Activated naive CD8-positive, alpha-beta T cell treated with anti-CD3 and anti-CD28 coated beads for 36 hours (primary cell): Measurements from ENCODE around the gene ATG9B. TPM values are rescaled to one million over a fixed set of nuclear protein-coding genes. Genes with fewer than 3 reads are reported as not detected.
"Not testable (repeated sequence)": the region's sequence is repeated elsewhere in the genome, so short reads cannot be mapped to it uniquely, and the experiment has no call there.

Experiments used
- DNase-seq: peaks from one replicate; pipeline ENCODE4 v3.0.0; 2021
- H3K27ac Mint-ChIP-seq: one replicate; pipeline ENCODE4 v1.8.0; 2022; ENCODE audit warnings: mild to moderate bottlenecking, moderate library complexity, mixed read lengths
- H3K27me3 Mint-ChIP-seq: one replicate; pipeline ENCODE4 v1.8.0; 2022; ENCODE audit warnings: mild to moderate bottlenecking, mixed read lengths
- H3K36me3 Mint-ChIP-seq: one replicate; pipeline ENCODE4 v1.8.0; 2021; ENCODE audit warnings: mild to moderate bottlenecking, mixed read lengths
- H3K4me1 Mint-ChIP-seq: one replicate; pipeline ENCODE4 v1.8.0; 2021; ENCODE audit warnings: mixed read lengths
- H3K4me3 Mint-ChIP-seq: one replicate; pipeline ENCODE4 v1.8.0; 2022; ENCODE audit warnings: mild to moderate bottlenecking, moderate library complexity, mixed read lengths
- H3K9me3 Mint-ChIP-seq: one replicate; pipeline ENCODE4 v1.8.0; 2022; ENCODE audit warnings: mixed read lengths
- total RNA-seq, 2 experiments: library from RNA; stranded (reverse); gene quantifications; one replicate each; pipeline ENCODE4 v1.2.3, GENCODE V29; 2021

The ATG9B gene
- total RNA-seq, 2 experiments from 2014 or later, result 12.3 TPM

DNA sequence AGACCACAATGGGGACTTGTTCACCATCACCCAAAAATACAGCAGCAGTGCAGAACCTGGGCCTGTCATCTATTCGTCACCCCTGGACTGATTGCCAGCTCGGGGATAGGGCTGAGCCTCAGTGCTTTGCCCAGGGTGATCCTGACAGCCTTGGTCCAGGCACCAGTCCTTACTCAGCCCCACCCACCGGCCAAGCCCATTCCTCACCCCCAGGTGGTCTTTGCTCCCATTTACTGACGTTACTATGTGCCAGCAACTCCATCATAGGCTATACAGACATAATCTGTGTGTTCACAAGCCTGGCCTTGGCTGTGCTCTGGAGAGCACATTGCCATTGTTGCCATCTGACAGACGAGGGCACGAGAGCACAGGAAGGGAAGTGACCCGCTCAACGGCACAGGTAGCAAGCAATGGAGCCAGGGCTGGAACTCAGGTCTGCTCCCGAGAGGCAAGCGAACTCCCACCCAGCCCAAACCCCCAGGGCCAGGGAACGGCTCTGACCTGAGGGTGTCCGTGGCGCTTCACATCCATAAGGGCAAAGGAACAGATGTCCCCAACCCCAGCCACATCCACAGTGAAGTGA lies 6.8 kb downstream of the ATG9B start:
- Mint-ChIP-seq H3K27me3 (peaks cover 11% of the 10 kb centered on the region), H3K4me3 (peak overlapping the region; percentile 73), H3K4me1 (peaks cover 50% of the 10 kb centered on the region), H3K9me3 (no peaks in the 10 kb centered on the region), H3K27ac (peak overlapping the region; percentile 82), H3K36me3 (peaks cover 13% of the 10 kb centered on the region)
- no peak for DNase-seq

DNA sequence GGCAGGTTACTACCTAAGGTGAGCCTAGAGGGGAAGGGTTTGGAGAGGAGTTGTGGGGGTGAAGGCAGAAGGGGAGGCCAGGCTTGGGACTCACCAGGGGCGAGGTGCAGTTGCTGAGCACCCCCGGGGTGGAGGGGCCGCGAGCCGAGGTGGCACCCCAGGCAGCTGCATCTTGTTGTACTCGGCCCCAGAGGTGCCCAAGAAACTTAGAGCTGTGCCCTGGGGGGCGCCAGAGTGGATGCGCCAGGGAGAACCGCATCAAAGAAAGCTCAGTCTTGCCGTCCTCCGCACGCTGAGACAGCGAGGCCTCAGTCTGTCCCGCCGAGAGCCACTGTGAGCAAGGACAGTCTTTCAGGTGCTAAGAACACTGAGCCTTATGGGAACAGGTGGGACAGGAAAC lies 7.4 kb downstream of the ATG9B start:
- no peak for DNase-seq
- Mint-ChIP-seq H3K27ac (peak overlapping the region; percentile 82), H3K36me3 (peaks cover 16% of the 10 kb centered on the region), H3K27me3 (peaks cover 11% of the 10 kb centered on the region), H3K4me1 (peaks cover 54% of the 10 kb centered on the region), H3K9me3 (no peaks in the 10 kb centered on the region), H3K4me3 (peak overlapping the region; percentile 73)

DNA sequence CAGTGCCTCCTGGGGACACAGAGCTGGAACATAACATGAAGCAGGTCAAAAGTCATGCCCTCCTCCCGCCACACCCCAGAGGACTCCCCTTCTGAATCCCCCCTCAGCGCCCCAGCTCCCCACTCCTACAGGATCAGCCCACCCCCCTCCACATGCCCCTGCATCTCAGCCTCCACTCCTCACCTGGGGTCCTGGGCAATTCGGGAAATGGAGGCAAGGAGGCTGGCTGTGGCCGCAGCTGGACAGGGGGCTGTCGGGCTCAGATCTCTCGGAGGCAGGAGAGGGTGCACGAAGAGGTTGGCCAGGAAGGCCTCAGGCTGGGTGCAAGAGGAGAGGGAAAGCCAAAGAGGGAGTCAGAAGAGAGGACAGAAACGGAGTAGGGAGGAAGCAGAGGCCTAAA lies 7.8 kb downstream of the ATG9B start:
- peaks cover 59% of the 10 kb centered on the region for H3K4me1 Mint-ChIP-seq
- H3K36me3 Mint-ChIP-seq, result peaks cover 16% of the 10 kb centered on the region
- H3K27ac Mint-ChIP-seq, result peak overlapping the region; percentile 4
- DNase-seq, result no peak
- peaks cover 11% of the 10 kb centered on the region for H3K27me3 Mint-ChIP-seq
- no peaks in the 10 kb centered on the region for H3K9me3 Mint-ChIP-seq
- peak overlapping the region; percentile 73 for H3K4me3 Mint-ChIP-seq

DNA sequence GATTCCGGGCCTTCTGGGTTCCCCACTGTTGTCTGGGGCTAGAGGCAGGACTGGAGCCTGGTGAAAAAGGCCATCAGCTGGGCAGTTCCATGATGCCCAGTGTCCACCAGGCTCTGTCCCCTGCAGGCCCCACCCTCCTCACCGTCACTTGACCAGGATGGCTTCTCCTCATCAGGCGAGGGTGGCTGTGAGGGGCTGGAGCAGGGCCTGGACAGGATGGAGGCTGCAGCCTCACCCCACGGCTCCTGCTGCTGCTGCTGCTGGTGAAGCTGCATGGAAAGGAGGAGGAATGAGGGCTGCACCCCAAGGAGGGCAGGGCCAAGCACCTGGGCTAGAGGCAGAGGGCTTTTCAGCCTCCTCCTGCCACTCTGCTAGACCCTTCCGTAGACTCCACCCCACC lies 8.3 kb downstream of the ATG9B start:
- Mint-ChIP-seq H3K27me3 (peaks cover 10% of the 10 kb centered on the region), H3K4me1 (peaks cover 63% of the 10 kb centered on the region), H3K4me3 (peak overlapping the region; percentile 73), H3K9me3 (no peaks in the 10 kb centered on the region), H3K27ac (no peak overlapping the region), H3K36me3 (peaks cover 16% of the 10 kb centered on the region)
- no peak for DNase-seq

- Mint-ChIP-seq H3K27ac (peak overlapping the region; percentile 95), H3K27me3 (peaks cover 3% of the 10 kb centered on the region), H3K4me1 (peaks cover 72% of the 10 kb centered on the region), H3K36me3 (peaks cover 16% of the 10 kb centered on the region), H3K4me3 (peak overlapping the region; percentile 39), H3K9me3 (no peaks in the 10 kb centered on the region)
- DNase-seq, result no peak
These were observed 9.3 kb downstream of the ATG9B start for GRCh38 chr7:151014950-151015349.

- DNase-seq, result peak; percentile 90
- H3K27ac Mint-ChIP-seq, result peak overlapping the region; percentile 95
- H3K4me1 Mint-ChIP-seq, result peaks cover 69% of the 10 kb centered on the region
- peaks cover 3% of the 10 kb centered on the region for H3K27me3 Mint-ChIP-seq
- peaks cover 16% of the 10 kb centered on the region for H3K36me3 Mint-ChIP-seq
- peak overlapping the region; percentile 84 for H3K4me3 Mint-ChIP-seq
- no peaks in the 10 kb centered on the region for H3K9me3 Mint-ChIP-seq
These were observed 10.4 kb downstream of the ATG9B start for GRCh38 chr7:151013733-151014497.

GRCh38 chr7:151013356-151013732 lies 10.9 kb downstream of the ATG9B start:
- no peak for DNase-seq
- H3K27ac Mint-ChIP-seq, result peak overlapping the region; percentile 95
- H3K27me3 Mint-ChIP-seq, result peaks cover 2% of the 10 kb centered on the region
- peak overlapping the region; percentile 84 for H3K4me3 Mint-ChIP-seq
- H3K36me3 Mint-ChIP-seq, result peaks cover 16% of the 10 kb centered on the region
- H3K9me3 Mint-ChIP-seq, result no peaks in the 10 kb centered on the region
- H3K4me1 Mint-ChIP-seq, result peaks cover 70% of the 10 kb centered on the region

DNA sequence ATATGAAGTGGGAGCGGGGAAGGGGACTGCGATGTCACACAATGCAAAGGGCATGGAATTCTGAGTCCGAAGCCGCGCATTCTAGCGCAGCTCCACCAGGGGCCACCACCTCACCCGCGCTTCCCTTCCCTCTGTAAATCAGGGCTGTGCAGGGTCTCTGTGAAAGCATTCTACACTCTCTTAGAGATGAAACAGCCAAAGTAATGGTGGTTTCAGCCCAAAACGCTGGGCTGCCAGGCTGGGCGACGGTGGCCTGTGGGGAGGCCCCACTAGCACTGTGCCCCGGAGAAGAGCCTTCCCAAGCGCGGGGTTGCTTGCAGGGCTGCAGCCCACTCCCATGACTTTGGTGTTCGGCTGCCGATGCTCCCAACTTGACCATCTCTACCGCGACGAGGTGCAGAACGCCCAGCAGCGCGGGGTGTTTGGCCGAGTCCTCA lies 11.4 kb downstream of the ATG9B start:
- H3K27me3 Mint-ChIP-seq, result no peaks in the 10 kb centered on the region
- peaks cover 14% of the 10 kb centered on the region for H3K36me3 Mint-ChIP-seq
- H3K27ac Mint-ChIP-seq, result peak overlapping the region; percentile 18
- no peaks in the 10 kb centered on the region for H3K9me3 Mint-ChIP-seq
- H3K4me3 Mint-ChIP-seq, result peak overlapping the region; percentile 32
- H3K4me1 Mint-ChIP-seq, result peaks cover 70% of the 10 kb centered on the region
- DNase-seq, result no peak

- Mint-ChIP-seq H3K4me1 (peaks cover 65% of the 10 kb centered on the region), H3K9me3 (no peaks in the 10 kb centered on the region), H3K27ac (peak overlapping the region; percentile 18), H3K27me3 (no peaks in the 10 kb centered on the region), H3K4me3 (no peak overlapping the region), H3K36me3 (peaks cover 14% of the 10 kb centered on the region)
- no peak for DNase-seq
These were observed 12.1 kb downstream of the ATG9B start for GRCh38 chr7:151012031-151012692.

GRCh38 chr7:151011616-151012015 lies 12.7 kb downstream of the ATG9B start:
- not testable (repeated sequence) for DNase-seq, H3K4me3 Mint-ChIP-seq, H3K9me3 Mint-ChIP-seq, H3K27me3 Mint-ChIP-seq, H3K27ac Mint-ChIP-seq
- H3K4me1 Mint-ChIP-seq, result peaks cover 62% of the 10 kb centered on the region
- peaks cover 14% of the 10 kb centered on the region for H3K36me3 Mint-ChIP-seq

GRCh38 chr7:151011097-151011409 lies 13.2 kb downstream of the ATG9B start:
- Mint-ChIP-seq H3K27ac (peak overlapping the region; percentile 76), H3K36me3 (peaks cover 14% of the 10 kb centered on the region), H3K27me3 (no peaks in the 10 kb centered on the region), H3K4me1 (peaks cover 58% of the 10 kb centered on the region), H3K4me3 (peak overlapping the region; percentile 46), H3K9me3 (no peaks in the 10 kb centered on the region)
- no peak for DNase-seq

DNA sequence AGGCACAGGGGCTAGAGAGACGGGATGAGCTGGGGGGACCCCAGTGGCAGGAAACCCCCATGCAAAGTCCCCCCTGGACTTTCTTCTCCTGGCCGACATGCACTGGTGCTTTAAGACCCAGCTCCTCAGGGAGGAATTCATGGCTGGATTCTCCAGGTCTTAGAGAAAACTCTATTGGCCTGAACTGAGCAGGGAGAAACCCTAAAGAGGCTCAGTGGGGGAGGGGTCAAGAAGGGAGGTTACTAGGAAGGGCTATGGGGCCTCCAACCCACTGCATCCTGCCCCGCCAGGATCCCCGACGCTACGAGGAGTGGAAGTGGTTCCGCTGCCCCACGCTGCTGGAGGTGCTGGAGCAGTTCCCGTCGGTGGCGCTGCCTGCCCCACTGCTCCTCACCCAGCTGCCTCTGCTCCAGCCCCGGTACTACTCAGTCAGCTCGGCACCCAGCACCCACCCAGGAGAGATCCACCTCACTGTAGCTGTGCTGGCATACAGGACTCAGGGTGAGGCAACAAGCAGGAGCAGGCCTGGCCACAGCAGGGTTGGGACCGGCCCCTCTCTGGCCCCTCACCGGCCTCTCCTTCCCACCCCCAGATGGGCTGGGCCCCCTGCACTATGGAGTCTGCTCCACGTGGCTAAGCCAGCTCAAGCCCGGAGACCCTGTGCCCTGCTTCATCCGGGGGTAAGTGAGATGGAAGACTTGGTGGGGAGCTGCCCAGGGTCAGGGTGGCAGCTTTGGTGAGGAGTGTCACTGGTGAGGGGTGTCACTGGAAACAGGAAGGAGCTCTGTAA lies 13.8 kb downstream of the ATG9B start:
- H3K9me3 Mint-ChIP-seq, result no peaks in the 10 kb centered on the region
- H3K27me3 Mint-ChIP-seq, result no peaks in the 10 kb centered on the region
- H3K27ac Mint-ChIP-seq, result peak overlapping the region; percentile 76
- H3K4me3 Mint-ChIP-seq, result peak overlapping the region; percentile 46
- H3K4me1 Mint-ChIP-seq, result peaks cover 56% of the 10 kb centered on the region
- no peak for DNase-seq
- peaks cover 12% of the 10 kb centered on the region for H3K36me3 Mint-ChIP-seq

DNA sequence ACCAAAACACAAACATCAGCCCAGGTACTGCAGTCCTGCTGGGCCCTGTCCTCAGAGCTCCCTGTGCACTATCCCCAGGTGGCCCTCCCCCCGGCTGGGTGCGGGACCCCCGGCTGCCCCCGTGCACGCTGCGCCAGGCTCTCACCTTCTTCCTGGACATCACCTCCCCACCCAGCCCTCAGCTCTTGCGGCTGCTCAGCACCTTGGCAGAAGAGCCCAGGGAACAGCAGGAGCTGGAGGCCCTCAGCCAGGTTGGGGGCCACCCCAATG lies 14.3 kb downstream of the ATG9B start:
- H3K4me1 Mint-ChIP-seq, result peaks cover 50% of the 10 kb centered on the region
- no peaks in the 10 kb centered on the region for H3K9me3 Mint-ChIP-seq
- peaks cover 7% of the 10 kb centered on the region for H3K36me3 Mint-ChIP-seq
- DNase-seq, result no peak
- no peak overlapping the region for H3K27ac Mint-ChIP-seq
- no peaks in the 10 kb centered on the region for H3K27me3 Mint-ChIP-seq
- H3K4me3 Mint-ChIP-seq, result peak overlapping the region; percentile 25

- H3K27ac Mint-ChIP-seq, result no peak overlapping the region
- H3K9me3 Mint-ChIP-seq, result no peaks in the 10 kb centered on the region
- peak overlapping the region; percentile 25 for H3K4me3 Mint-ChIP-seq
- H3K36me3 Mint-ChIP-seq, result peaks cover 6% of the 10 kb centered on the region
- H3K27me3 Mint-ChIP-seq, result no peaks in the 10 kb centered on the region
- no peak for DNase-seq
- peaks cover 46% of the 10 kb centered on the region for H3K4me1 Mint-ChIP-seq
These were observed 14.8 kb downstream of the ATG9B start for GRCh38 chr7:151009327-151010036.
